Colonic mucosa (tissue), 4 donors: ENCODE data around the gene RAD54L2. TPM values are rescaled to one million over a fixed set of nuclear protein-coding genes. Genes with fewer than 3 reads are reported as not detected.

Source experiments
- DNase-seq: peaks from one replicate; pipeline ENCODE4 v3.0.0-alpha.2; 2020
- H3K27ac ChIP-seq: fragments of 200-600 bp; one replicate; pipeline ENCODE4 v1.8.0; 2021
- H3K27me3 ChIP-seq: fragments of 200-600 bp; one replicate; pipeline ENCODE4 v1.8.0; 2021
- H3K36me3 ChIP-seq: fragments of 200-600 bp; one replicate; pipeline ENCODE4 v1.8.0; 2021
- H3K4me1 ChIP-seq: fragments of 200-600 bp; one replicate; pipeline ENCODE4 v1.8.0; 2021; ENCODE audit warnings: mild to moderate bottlenecking
- H3K4me3 ChIP-seq: fragments of 200-600 bp; one replicate; pipeline ENCODE4 v1.8.0; 2021
- H3K9ac ChIP-seq, 2 donors: one replicate each; pipeline ENCODE4 v1.7.0; 2013; ENCODE audit warnings: control low read depth in 2 of 2, low read depth in 2 of 2, low read length in 2 of 2
- H3K9me3 ChIP-seq: fragments of 200-600 bp; one replicate; pipeline ENCODE4 v1.8.0; 2021
- intact Hi-C: fragments of 100-400 bp; cut with DNase I; formaldehyde crosslinking; loops from one replicate; pipeline ENCODE4 v1.14.1; 2022
- total RNA-seq, 2 donors: library from RNA; stranded (reverse); fragmentation: NEBNext Ultra II Directional in 1 of 2; extraction: Animal tissue kit (Norgen Biotek cat#: 25700) in 1 of 2; gene quantifications; one replicate each; pipeline ENCODE4 v1.2.1, GENCODE V29; 2021
- TF ChIP-seq, protein P1 (sequence below): fragments of 200-600 bp; IDR thresholded peaks from one replicate; pipeline ENCODE4 v1.8.0; 2022; ENCODE audit warnings: antibody characterized with exemption, mild to moderate bottlenecking
- donor health status: healthy.
- donor health status: DM: no; HTN: no; CAD: no.
- donor health status: DM: no; HTN: no; CAD: no.

The RAD54L2 gene
- total RNA-seq, 2 donors from 2014 or later, result 14.9 to 16.4 TPM

DNA sequence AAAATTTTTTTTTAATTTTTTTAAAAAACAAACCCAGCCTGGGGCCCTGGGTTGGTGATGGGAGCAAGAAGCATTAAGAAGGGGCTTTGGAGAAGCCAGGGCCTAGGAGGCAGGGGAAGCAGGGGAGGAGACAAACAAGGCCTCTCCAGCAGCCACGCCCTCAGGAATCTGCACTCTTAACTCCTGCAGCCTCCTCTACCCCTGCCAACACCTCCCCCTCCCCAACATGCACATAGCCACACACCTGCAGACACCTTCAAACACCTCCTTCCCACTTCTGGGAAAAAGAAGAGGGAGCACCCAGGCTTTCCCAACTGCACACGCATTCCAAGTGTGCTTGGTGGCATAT lies 36.0 kb upstream of the RAD54L2 start:
- no peaks in the 10 kb centered on the region for H3K9me3 ChIP-seq
- H3K36me3 ChIP-seq, result no peaks in the 10 kb centered on the region
- H3K4me3 ChIP-seq, result no peak overlapping the region
- DNase-seq, result no peak
- no peak overlapping the region for H3K27ac ChIP-seq
- intact Hi-C loops, result loop anchor here (1.0 to 10.0 kb wide), 4 partner anchors 135 to 302 kb away; no protein-coding TSS in a partner anchor
- H3K9ac ChIP-seq, result no peak overlapping the region
- no peaks in the 10 kb centered on the region for H3K4me1 ChIP-seq
- TF ChIP-seq, protein P1, sequence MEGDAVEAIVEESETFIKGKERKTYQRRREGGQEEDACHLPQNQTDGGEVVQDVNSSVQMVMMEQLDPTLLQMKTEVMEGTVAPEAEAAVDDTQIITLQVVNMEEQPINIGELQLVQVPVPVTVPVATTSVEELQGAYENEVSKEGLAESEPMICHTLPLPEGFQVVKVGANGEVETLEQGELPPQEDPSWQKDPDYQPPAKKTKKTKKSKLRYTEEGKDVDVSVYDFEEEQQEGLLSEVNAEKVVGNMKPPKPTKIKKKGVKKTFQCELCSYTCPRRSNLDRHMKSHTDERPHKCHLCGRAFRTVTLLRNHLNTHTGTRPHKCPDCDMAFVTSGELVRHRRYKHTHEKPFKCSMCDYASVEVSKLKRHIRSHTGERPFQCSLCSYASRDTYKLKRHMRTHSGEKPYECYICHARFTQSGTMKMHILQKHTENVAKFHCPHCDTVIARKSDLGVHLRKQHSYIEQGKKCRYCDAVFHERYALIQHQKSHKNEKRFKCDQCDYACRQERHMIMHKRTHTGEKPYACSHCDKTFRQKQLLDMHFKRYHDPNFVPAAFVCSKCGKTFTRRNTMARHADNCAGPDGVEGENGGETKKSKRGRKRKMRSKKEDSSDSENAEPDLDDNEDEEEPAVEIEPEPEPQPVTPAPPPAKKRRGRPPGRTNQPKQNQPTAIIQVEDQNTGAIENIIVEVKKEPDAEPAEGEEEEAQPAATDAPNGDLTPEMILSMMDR, result no peak
- no peaks in the 10 kb centered on the region for H3K27me3 ChIP-seq

DNA sequence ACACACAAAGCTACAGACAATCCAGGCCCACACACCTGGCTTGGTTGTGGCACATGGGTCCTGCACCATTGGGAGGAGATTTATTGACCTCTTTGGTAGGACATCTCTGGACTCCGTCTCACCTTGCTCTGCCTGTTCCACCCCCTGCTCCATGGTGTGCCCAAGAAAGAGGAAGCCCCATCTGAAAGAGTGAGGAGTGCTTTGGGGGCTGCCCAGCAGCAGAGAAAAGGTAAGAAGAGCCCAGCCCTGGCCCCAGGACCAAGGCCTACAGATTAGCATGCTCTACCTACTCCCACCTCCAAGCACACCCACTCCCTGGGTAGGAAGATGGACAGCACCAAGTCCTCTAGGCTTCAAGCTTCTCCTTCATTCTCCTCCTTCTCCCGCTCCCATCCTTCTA lies 35.5 kb upstream of the RAD54L2 start:
- H3K9me3 ChIP-seq, result no peaks in the 10 kb centered on the region
- TF ChIP-seq, protein P1, result no peak
- no peak overlapping the region for H3K4me3 ChIP-seq
- no peak overlapping the region for H3K27ac ChIP-seq
- intact Hi-C loops, result loop anchor here (2.0 to 10.0 kb wide), 3 partner anchors 166 to 302 kb away; no protein-coding TSS in a partner anchor
- no peaks in the 10 kb centered on the region for H3K36me3 ChIP-seq
- H3K9ac ChIP-seq, result no peak overlapping the region
- no peaks in the 10 kb centered on the region for H3K27me3 ChIP-seq
- DNase-seq, result no peak
- H3K4me1 ChIP-seq, result no peaks in the 10 kb centered on the region

DNA sequence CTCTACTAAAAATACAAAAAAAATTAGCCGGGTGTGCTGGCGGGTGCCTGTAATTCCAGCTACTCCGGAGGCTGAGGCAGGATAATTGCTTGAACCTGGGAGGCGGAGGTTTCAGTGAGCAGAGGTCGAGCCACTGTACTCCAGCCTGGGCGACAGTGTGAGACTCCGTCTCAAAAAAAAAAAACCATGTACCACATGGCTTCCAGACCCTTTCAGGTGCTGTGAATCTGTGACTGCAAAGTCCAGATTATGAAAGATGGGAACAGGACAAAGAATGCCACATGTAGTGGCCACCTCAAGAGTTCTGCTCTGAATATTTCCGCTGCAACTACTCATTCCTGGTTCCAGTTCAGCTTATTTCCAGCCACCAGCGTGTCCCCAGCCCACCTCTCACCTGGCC lies 30.3 kb upstream of the RAD54L2 start:
- Histone ChIP-seq H3K27me3 (no peaks in the 10 kb centered on the region), H3K36me3 (no peaks in the 10 kb centered on the region), H3K27ac (no peak overlapping the region), H3K4me1 (no peaks in the 10 kb centered on the region), H3K9ac (no peak overlapping the region), H3K4me3 (no peak overlapping the region), H3K9me3 (no peaks in the 10 kb centered on the region)
- DNase-seq, result no peak
- intact Hi-C loops, result loop anchor here (10.0 kb wide), 1 partner anchor 297 kb away; no protein-coding TSS in a partner anchor
- TF ChIP-seq, protein P1, result no peak

DNA sequence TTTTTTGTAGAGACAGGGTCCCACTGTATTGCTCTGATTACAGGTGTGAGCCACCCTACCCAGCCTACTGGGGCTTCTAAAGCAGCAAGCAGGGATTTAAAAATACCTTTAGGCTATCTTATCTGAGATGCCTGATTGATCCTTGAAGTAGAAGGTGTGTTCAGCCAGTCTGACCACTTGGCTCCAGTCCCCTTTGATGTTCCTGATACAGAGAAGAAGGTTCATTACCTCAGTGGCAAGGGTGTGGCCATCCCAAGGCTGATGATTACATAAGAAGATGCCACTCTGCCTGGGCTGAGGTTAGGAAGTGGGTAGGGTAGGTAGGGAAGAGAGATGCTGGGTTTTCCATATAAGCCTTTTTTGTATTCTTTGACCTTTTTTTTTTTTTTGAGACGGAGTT lies 27.5 kb upstream of the RAD54L2 start:
- H3K36me3 ChIP-seq, result no peaks in the 10 kb centered on the region
- no peaks in the 10 kb centered on the region for H3K9me3 ChIP-seq
- H3K4me1 ChIP-seq, result no peaks in the 10 kb centered on the region
- TF ChIP-seq, protein P1, result no peak
- H3K4me3 ChIP-seq, result no peak overlapping the region
- intact Hi-C loops, result no loop called here
- H3K9ac ChIP-seq, result no peak overlapping the region
- DNase-seq, result no peak
- no peaks in the 10 kb centered on the region for H3K27me3 ChIP-seq
- no peak overlapping the region for H3K27ac ChIP-seq

DNA sequence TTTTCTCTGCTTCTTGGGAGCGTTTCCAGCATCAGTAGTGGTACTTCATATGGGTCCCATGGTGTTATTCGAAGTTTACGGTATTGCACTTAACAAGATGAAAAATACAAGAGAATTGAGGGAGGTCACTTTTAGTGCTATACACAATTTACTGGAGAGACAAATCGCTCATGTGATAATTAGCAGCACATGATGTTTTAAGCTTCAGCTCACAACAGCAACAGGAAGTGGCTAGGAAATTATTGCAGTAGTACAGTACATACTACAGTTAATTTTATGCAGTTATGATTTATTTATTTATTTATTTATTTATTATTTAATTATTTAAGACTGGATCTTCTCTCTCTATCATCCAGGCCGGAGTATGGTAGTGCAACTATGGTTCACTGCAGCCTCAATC lies 24.3 kb upstream of the RAD54L2 start:
- DNase-seq, result no peak
- no peaks in the 10 kb centered on the region for H3K36me3 ChIP-seq
- intact Hi-C loops, result no loop called here
- H3K9ac ChIP-seq, result no peak overlapping the region
- H3K27me3 ChIP-seq, result no peaks in the 10 kb centered on the region
- H3K4me1 ChIP-seq, result no peaks in the 10 kb centered on the region
- no peak overlapping the region for H3K4me3 ChIP-seq
- no peak overlapping the region for H3K27ac ChIP-seq
- TF ChIP-seq, protein P1, result no peak
- no peaks in the 10 kb centered on the region for H3K9me3 ChIP-seq
